ENCODE data around the gene ZFYVE21. TPM values are rescaled to one million over a fixed set of nuclear protein-coding genes. Genes with fewer than 3 reads are reported as not detected.

Gene ZFYVE21
- total RNA-seq, 1 donor, result 36.9 TPM

DNA sequence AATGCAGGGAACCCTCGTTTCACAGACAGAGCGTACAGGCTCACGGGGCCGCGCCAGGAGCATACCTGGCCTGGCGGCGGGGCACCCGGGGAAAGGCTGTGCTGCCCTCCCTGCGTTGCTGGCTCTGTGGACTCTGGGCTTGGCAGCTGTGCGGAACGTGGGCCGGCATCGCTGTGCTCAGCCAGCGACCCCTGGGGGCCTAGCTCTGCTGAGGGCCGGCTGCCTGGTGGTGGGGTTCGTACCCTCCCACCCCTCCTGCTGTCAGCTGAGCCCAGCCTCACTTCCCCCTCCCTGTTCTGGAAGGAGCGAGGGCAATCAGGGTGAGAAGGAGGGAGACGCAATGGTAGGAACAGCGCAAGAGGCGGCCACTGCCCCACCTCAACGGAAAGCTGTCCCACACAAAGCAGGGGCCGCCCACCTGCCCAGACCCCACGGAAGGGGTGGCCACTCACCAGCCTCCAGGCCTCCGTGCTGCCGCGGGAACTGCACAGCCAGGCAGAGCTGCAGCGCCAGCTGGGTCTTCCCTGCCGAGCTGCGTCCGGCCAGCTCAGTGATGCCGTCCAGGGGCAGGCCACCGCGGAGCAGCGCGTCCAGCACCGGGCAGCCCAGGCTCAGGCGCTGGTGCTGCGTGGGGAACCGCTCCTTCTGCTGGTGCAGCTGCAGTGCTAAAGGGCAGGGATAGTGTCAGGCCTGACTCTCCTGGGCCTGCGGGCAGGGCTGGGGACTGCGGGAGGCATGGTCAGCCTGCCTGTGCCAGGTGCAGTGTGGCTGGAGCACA, 8.9 kb upstream of the ZFYVE21 start:
- H3K36me3 ChIP-seq (ENCODE audit: insufficient read depth, low read length), result peaks cover 57% of the 10 kb centered on the region
- H3K4me2 ChIP-seq (ENCODE audit: insufficient read depth, low read length), result no peak overlapping the region

GRCh38 chr14:103707329-103708263, 8.0 kb upstream of the ZFYVE21 start:
- DNase-seq (ENCODE audit: insufficient read length, low spot score, missing footprints), result peak; percentile 66
- Histone ChIP-seq H3K4me3 (ENCODE audit: insufficient read depth, low read length) (no peak overlapping the region), H2AFZ (ENCODE audit: low read length) (no peak overlapping the region), H3K27ac (ENCODE audit: low read depth, low read length) (no peak overlapping the region), H4K20me1 (ENCODE audit: insufficient read depth, low read length) (peaks cover 12% of the 10 kb centered on the region), H3K9me3 (ENCODE audit: low read depth, low read length) (no peaks in the 10 kb centered on the region), H3K4me1 (ENCODE audit: insufficient read depth, low read length) (peaks cover 15% of the 10 kb centered on the region), H3K79me2 (ENCODE audit: insufficient read depth, low read length) (peaks cover 11% of the 10 kb centered on the region), H3K27me3 (ENCODE audit: insufficient read depth, low read length) (no peaks in the 10 kb centered on the region), H3K36me3 (ENCODE audit: insufficient read depth, low read length) (peaks cover 49% of the 10 kb centered on the region), H3K4me2 (ENCODE audit: insufficient read depth, low read length) (no peak overlapping the region)
- no peak for TF ChIP-seq CTCF (IDR thresholded peaks at IDR 0.05; ENCODE audit: extremely low read depth, low read depth, low read length)

More for the DNA sequence above, 8.9 kb upstream of the ZFYVE21 start:
- Histone ChIP-seq H3K79me2 (ENCODE audit: insufficient read depth, low read length) (peaks cover 9% of the 10 kb centered on the region), H3K4me1 (ENCODE audit: insufficient read depth, low read length) (peaks cover 7% of the 10 kb centered on the region), H2AFZ (ENCODE audit: low read length) (no peak overlapping the region), H3K4me3 (ENCODE audit: insufficient read depth, low read length) (no peak overlapping the region), H4K20me1 (ENCODE audit: insufficient read depth, low read length) (peaks cover 13% of the 10 kb centered on the region), H3K27me3 (ENCODE audit: insufficient read depth, low read length) (no peaks in the 10 kb centered on the region), H3K27ac (ENCODE audit: low read depth, low read length) (no peak overlapping the region), H3K9me3 (ENCODE audit: low read depth, low read length) (no peaks in the 10 kb centered on the region)
- DNase-seq (ENCODE audit: insufficient read length, low spot score, missing footprints), result peak; percentile 75
- TF ChIP-seq CTCF (IDR thresholded peaks at IDR 0.05; ENCODE audit: extremely low read depth, low read depth, low read length), result no peak

DNA sequence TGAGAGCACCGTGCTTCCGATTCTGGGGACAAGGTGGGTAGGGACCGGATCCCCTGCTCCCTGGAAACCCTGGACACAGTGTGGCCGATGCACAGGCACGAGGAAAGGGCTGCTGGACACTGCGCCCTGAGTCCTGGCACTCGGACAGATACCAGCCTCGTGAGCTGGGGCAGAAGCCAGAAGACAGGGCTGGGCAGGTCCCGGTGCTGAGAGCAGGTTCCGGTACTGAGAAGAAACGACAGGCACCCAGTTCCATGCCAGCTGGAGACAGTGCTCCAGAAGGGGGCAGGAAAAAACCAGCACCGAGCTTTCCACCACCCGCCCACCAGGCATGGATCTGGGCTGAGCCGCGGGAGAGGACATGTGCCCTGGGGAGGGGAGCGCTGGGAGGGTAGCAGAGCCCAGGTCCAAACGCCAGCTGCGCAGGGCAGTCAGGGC, 6.8 kb upstream of the ZFYVE21 start:
- Histone ChIP-seq H3K36me3 (ENCODE audit: insufficient read depth, low read length) (peaks cover 42% of the 10 kb centered on the region), H3K4me1 (ENCODE audit: insufficient read depth, low read length) (peaks cover 15% of the 10 kb centered on the region), H4K20me1 (ENCODE audit: insufficient read depth, low read length) (peaks cover 8% of the 10 kb centered on the region), H3K27ac (ENCODE audit: low read depth, low read length) (no peak overlapping the region), H3K4me2 (ENCODE audit: insufficient read depth, low read length) (no peak overlapping the region), H2AFZ (ENCODE audit: low read length) (no peak overlapping the region), H3K9me3 (ENCODE audit: low read depth, low read length) (no peaks in the 10 kb centered on the region), H3K4me3 (ENCODE audit: insufficient read depth, low read length) (no peak overlapping the region), H3K27me3 (ENCODE audit: insufficient read depth, low read length) (no peaks in the 10 kb centered on the region), H3K79me2 (ENCODE audit: insufficient read depth, low read length) (peaks cover 16% of the 10 kb centered on the region)
- TF ChIP-seq CTCF (IDR thresholded peaks at IDR 0.05; ENCODE audit: extremely low read depth, low read depth, low read length), result no peak
- no peak for DNase-seq (ENCODE audit: insufficient read length, low spot score, missing footprints)

DNA sequence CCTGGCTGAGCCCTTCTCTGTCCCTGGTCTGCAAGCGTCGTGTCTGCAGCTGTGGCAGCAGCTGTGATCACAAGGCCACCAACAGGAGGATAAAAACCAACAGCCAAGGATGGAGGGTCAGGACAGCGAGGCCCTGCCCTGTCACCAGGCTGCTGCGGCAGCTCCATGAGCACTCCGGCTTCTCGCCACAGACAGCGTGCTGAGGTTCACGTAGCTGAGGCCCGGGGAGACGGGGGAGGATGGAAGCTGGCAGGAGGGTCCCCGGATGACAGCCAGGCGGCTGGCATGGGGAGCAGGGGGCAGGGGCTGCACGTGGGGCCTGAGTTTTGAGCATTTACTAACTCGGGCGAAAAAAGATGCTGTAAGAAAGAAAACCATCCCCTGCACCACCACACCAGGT, 5.8 kb upstream of the ZFYVE21 start:
- no peaks in the 10 kb centered on the region for H3K27me3 ChIP-seq (ENCODE audit: insufficient read depth, low read length)
- H3K4me2 ChIP-seq (ENCODE audit: insufficient read depth, low read length), result no peak overlapping the region
- no peak for DNase-seq (ENCODE audit: insufficient read length, low spot score, missing footprints)
- no peaks in the 10 kb centered on the region for H3K9me3 ChIP-seq (ENCODE audit: low read depth, low read length)
- H3K4me3 ChIP-seq (ENCODE audit: insufficient read depth, low read length), result no peak overlapping the region
- H2AFZ ChIP-seq (ENCODE audit: low read length), result no peak overlapping the region
- peaks cover 24% of the 10 kb centered on the region for H3K79me2 ChIP-seq (ENCODE audit: insufficient read depth, low read length)
- TF ChIP-seq CTCF (IDR thresholded peaks at IDR 0.05; ENCODE audit: extremely low read depth, low read depth, low read length), result no peak
- H4K20me1 ChIP-seq (ENCODE audit: insufficient read depth, low read length), result peaks cover 8% of the 10 kb centered on the region
- no peak overlapping the region for H3K27ac ChIP-seq (ENCODE audit: low read depth, low read length)
- H3K4me1 ChIP-seq (ENCODE audit: insufficient read depth, low read length), result peaks cover 20% of the 10 kb centered on the region
- H3K36me3 ChIP-seq (ENCODE audit: insufficient read depth, low read length), result peaks cover 42% of the 10 kb centered on the region
